BLaER1 treated with 17β-estradiol and CSF1 and Interleukin-3, amounts not matched to agents 10 nM and 100 nM (cell line): ENCODE results near the gene DHRS3.

ENCODE experiments used
- H3K27ac ChIP-seq, 11 experiments: shearing (Covaris generic); formaldehyde crosslinking; 2 replicates each; pipeline ENCODE4 v1.8.1; 2022
- H3K27me3 ChIP-seq, 11 experiments: shearing (Covaris generic); formaldehyde crosslinking; 2 replicates each; pipeline ENCODE4 v1.8.1; 2022
- H3K36me3 ChIP-seq, 11 experiments: shearing (Covaris generic); formaldehyde crosslinking; 2 replicates each; pipeline ENCODE4 v1.8.1; 2022
- H3K4me1 ChIP-seq, 10 experiments: shearing (Covaris generic); formaldehyde crosslinking; 2 replicates each; pipeline ENCODE4 v1.8.1; 2022
- H3K4me2 ChIP-seq, 11 experiments: shearing (Covaris generic); formaldehyde crosslinking; 2 replicates each; pipeline ENCODE4 v1.8.1; 2022
- H3K4me3 ChIP-seq, 10 experiments: shearing (Covaris generic); formaldehyde crosslinking; 2 replicates each; pipeline ENCODE4 v1.8.1; 2022
- H3K9ac ChIP-seq, 11 experiments: shearing (Covaris generic); formaldehyde crosslinking; 2 replicates each; pipeline ENCODE4 v1.8.1; 2022
- H3K9me3 ChIP-seq, 11 experiments: shearing (Covaris generic); formaldehyde crosslinking; replicated peaks in 1 of 11; 2 replicates each; pipeline ENCODE4 v1.8.1; 2022
- H4K20me1 ChIP-seq, 11 experiments: shearing (Covaris generic); formaldehyde crosslinking; 2 replicates each; pipeline ENCODE4 v1.8.1; 2022
- Cebpa-rat ChIP-seq, 11 experiments: shearing (Covaris generic); IDR thresholded peaks; 2 replicates each; pipeline ENCODE4 v1.8.1; 2022

DHRS3 gene

DNA sequence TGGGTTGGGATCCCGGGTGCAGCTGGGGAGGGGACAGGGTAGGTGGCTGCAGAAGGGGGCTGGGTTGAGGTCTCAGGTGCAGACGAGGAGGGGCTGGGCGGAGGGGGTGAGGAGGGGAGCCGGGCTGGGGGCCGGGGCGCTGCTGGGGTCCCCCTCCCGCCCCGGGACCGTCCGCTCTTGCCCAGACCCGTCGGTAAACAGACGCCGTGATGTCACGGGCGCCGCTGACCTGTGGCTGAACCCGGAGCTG lies 22.3 kb downstream of the DHRS3 start:
- no peaks in the 10 kb centered on the region for H3K36me3 ChIP-seq
- H3K9ac ChIP-seq: peak overlapping the region in 1 of 11 experiments; percentile 28; a peak in 2 of 22 replicates

DNA sequence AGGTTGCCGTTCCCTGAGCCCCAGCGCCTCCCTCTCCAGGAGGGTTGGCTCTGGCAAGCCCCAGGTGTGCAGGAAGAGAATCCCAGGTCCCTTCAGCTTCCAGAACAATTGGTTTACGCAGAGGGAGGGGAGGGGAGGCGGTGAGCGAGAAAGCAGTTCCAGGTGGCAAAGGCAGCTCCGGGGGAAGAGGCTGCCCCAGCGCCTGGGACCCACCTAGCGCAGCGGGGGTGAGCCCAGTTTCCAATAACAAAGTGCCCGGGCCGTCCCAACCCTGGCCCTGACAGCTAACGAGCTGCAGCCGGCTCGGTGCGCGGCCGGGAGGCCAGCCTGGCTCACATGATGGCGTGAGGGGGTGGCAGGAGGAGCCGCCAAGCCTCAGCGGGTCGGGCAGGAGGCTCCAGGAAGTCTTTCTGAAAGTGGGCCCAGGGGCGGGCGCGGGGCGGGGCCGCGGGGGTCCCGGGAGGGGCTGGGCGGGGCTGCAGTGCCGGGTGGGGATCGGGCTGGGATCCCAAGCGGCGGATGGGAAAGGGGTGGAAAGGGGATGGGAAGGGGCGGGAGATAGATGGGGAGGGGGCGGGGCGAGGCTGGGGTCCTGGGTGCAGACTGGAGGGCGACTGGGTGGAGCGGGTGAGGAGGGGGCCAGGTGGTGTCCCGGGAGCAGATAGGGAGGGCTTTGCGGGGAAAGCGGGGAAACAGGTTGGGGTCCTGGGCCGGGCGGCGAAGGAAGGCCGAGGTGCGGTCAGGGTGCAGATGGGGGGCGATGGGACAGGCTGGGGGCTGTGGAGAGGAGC lies 22.8 kb downstream of the DHRS3 start:
- peak overlapping the region; percentile 88 to 99 (median 97) for H3K4me2 ChIP-seq

More for the DNA sequence above, 22.3 kb downstream of the DHRS3 start:
- Histone ChIP-seq H3K4me3 (peak overlapping the region in 2 of 10 experiments; percentile 31 to 48; a peak in 4 of 20 replicates), H3K9me3 (no peaks in the 10 kb centered on the region), H4K20me1 (peaks cover 0 to 8% (median 0%) of the 10 kb centered on the region in 11 experiments; a peak in 2 of 22 replicates), H3K4me1 (peaks cover 34 to 72% (median 52%) of the 10 kb centered on the region in 10 experiments), H3K27me3 (peaks cover 0 to 19% (median 0%) of the 10 kb centered on the region in 11 experiments; a peak in 6 of 22 replicates), H3K27ac (peak overlapping the region in 2 of 11 experiments; percentile 34 to 55; a peak in 1 of 22 replicates), H3K4me2 (peak overlapping the region; percentile 45 to 91 (median 63); a peak in 21 of 22 replicates)
- no peak for TF ChIP-seq Cebpa-rat (IDR thresholded peaks at IDR 0.05)

DNA sequence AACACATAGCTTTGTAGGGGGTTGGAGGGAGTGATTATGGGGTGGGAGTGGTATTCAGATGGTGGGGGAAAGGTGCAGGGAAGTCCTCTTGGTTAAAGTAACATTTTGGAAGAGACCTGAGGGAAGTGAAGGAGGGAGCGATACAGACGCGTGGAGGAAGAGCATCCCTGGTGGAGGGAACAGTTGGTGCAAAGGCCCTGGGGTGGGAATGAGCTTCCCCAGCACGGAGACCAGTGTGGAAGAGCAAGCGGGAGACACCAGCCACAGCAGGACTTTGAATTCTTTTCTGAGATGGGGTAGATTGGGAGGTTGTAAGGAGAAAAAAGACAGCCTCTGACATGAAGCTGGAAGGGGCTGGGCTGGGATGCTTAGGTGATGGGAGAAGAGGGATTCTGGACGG lies 23.5 kb downstream of the DHRS3 start:
- peak overlapping the region in 9 of 11 experiments; percentile 49 to 79 (median 75); a peak in 16 of 22 replicates for H3K9ac ChIP-seq

More for the DNA sequence above, 22.8 kb downstream of the DHRS3 start:
- Histone ChIP-seq H3K27ac (peak overlapping the region in 9 of 11 experiments; percentile 36 to 78 (median 69); a peak in 17 of 22 replicates), H3K4me3 (peak overlapping the region; percentile 31 to 65 (median 54); a peak in 19 of 20 replicates), H3K9ac (peak overlapping the region in 10 of 11 experiments; percentile 49 to 79 (median 74); a peak in 17 of 22 replicates), H3K36me3 (no peaks in the 10 kb centered on the region), H3K4me1 (peaks cover 34 to 67% (median 48%) of the 10 kb centered on the region in 10 experiments), H3K27me3 (peaks cover 0 to 19% (median 0%) of the 10 kb centered on the region in 11 experiments; a peak in 6 of 22 replicates), H4K20me1 (peaks cover 0 to 8% (median 0%) of the 10 kb centered on the region in 11 experiments; a peak in 2 of 22 replicates), H3K9me3 (no peaks in the 10 kb centered on the region)
- TF ChIP-seq Cebpa-rat (IDR thresholded peaks at IDR 0.05): no peak

DNA sequence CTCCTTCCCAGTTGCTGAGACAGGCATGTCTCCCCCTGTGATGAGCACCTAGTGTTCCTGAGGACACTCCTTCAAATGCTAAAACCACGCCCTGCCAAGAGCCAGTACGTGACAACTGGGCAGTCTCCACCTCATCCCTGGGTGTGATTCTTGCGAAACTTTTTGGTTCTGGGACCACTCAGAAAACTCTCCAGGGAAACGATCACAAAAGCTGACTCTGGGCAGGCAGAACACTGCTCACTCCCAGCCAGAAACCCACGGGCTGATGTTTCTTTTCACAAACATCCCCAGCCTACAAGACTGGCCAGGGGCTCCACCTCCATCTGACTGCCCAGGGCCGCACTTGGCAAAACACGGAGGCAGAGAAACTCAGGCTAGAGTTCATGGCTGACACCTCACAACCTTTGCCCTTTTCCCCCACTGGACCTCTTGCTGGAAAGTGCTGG lies 24.4 kb downstream of the DHRS3 start:
- peak in 3 of 11 experiments; percentile 7 to 55 (median 35); a peak in 2 of 22 replicates for TF ChIP-seq Cebpa-rat (IDR thresholded peaks at IDR 0.05)
- peak overlapping the region in 2 of 11 experiments; percentile 3 to 10; a peak in 1 of 22 replicates for H3K27ac ChIP-seq
- H3K4me2 ChIP-seq: peak overlapping the region in 8 of 11 experiments; percentile 10 to 99 (median 97); a peak in 14 of 22 replicates
- no peak overlapping the region for H3K4me3 ChIP-seq
- peaks cover 0 to 19% (median 0%) of the 10 kb centered on the region in 11 experiments; a peak in 6 of 22 replicates for H3K27me3 ChIP-seq
- H3K36me3 ChIP-seq: no peaks in the 10 kb centered on the region
- peaks cover 0 to 8% (median 0%) of the 10 kb centered on the region in 11 experiments; a peak in 2 of 22 replicates for H4K20me1 ChIP-seq
- peaks cover 34 to 63% (median 48%) of the 10 kb centered on the region in 10 experiments for H3K4me1 ChIP-seq
- H3K9me3 ChIP-seq: no peaks in the 10 kb centered on the region
- H3K9ac ChIP-seq: peak overlapping the region in 4 of 11 experiments; percentile 14 to 30 (median 20); a peak in 4 of 22 replicates

More for the DNA sequence above, 23.5 kb downstream of the DHRS3 start:
- H3K4me3 ChIP-seq: peak overlapping the region in 8 of 10 experiments; percentile 50 to 65 (median 56); a peak in 13 of 20 replicates
- TF ChIP-seq Cebpa-rat (IDR thresholded peaks at IDR 0.05): no peak
- H3K27ac ChIP-seq: peak overlapping the region in 9 of 11 experiments; percentile 36 to 78 (median 69); a peak in 15 of 22 replicates
- peaks cover 0 to 19% (median 0%) of the 10 kb centered on the region in 11 experiments; a peak in 6 of 22 replicates for H3K27me3 ChIP-seq
- peaks cover 0 to 8% (median 0%) of the 10 kb centered on the region in 11 experiments; a peak in 2 of 22 replicates for H4K20me1 ChIP-seq
- H3K36me3 ChIP-seq: no peaks in the 10 kb centered on the region
- H3K9me3 ChIP-seq: no peaks in the 10 kb centered on the region
- H3K4me2 ChIP-seq: peak overlapping the region; percentile 88 to 99 (median 97)
- H3K4me1 ChIP-seq: peaks cover 34 to 63% (median 47%) of the 10 kb centered on the region in 10 experiments

DNA sequence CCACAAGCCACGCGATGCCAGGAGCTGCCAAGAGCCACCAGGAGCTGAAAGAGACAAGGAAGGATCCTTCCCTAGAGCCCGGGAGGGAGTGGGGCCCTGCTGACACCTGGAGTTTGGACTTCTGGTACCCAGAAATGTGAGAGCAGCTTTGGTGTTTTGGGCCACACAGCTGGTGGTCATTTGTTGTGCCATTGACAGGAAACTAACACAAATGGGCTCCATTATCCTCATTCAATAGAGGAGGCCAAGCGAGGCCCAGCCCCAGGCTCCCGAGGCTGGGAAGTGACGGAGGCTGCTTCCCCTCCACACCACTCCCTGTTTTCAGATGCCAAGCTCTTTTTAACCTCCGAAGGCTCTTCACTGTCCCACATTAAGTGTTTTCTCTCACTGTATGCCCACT lies 25.5 kb downstream of the DHRS3 start:
- H3K9me3 ChIP-seq: no peaks in the 10 kb centered on the region

DNA sequence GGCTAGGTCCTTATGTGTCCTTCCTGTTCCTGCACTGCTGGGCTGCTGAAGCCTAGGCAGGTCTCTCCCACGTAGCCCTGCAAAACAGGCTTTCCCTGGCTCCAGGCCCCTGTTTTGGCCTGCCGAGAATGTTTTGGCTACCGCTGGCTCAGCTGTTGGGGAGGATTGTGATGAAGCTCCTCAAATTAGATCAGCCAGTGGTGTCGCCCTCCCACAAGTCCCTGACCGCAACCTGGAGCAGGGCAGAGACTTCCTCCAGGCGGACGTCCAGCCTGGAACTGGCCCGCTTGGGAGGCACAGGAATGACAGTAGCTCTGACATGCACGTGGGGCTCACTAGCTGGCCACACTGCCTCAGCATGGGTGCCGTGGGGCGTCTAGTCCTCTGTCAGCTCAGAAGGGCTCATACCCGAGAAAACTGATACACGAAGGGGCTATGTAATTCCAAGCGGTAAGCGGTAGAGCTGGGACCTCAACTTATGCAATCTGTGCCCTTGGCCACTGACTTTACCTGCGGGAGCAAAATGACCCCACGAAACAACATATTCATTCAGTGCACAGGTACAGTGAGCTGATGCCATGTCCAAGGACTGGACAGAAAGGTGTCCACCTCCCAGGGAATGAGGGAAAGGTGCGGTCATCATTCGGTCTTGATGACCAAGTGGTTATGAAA lies 26.6 kb downstream of the DHRS3 start:
- no peak overlapping the region for H3K4me2 ChIP-seq
- H3K4me1 ChIP-seq: peaks cover 15 to 41% (median 31%) of the 10 kb centered on the region in 10 experiments
- H3K4me3 ChIP-seq: no peak overlapping the region
- H4K20me1 ChIP-seq: peaks cover 0 to 5% (median 0%) of the 10 kb centered on the region in 11 experiments; a peak in 2 of 22 replicates
- peaks cover 0 to 12% (median 0%) of the 10 kb centered on the region in 11 experiments; a peak in 6 of 22 replicates for H3K27me3 ChIP-seq
- no peak overlapping the region for H3K9ac ChIP-seq
- no peak for TF ChIP-seq Cebpa-rat (IDR thresholded peaks at IDR 0.05)
- no peaks in the 10 kb centered on the region for H3K36me3 ChIP-seq
- H3K27ac ChIP-seq: no peak overlapping the region
- H3K9me3 ChIP-seq: no peaks in the 10 kb centered on the region

More for the DNA sequence above, 25.5 kb downstream of the DHRS3 start:
- no peak overlapping the region for H3K27ac ChIP-seq
- H3K4me2 ChIP-seq: no peak overlapping the region
- H3K36me3 ChIP-seq: no peaks in the 10 kb centered on the region
- peaks cover 0 to 12% (median 0%) of the 10 kb centered on the region in 11 experiments; a peak in 6 of 22 replicates for H3K27me3 ChIP-seq
- H4K20me1 ChIP-seq: peaks cover 0 to 8% (median 0%) of the 10 kb centered on the region in 11 experiments; a peak in 2 of 22 replicates
- H3K9ac ChIP-seq: no peak overlapping the region
- no peak overlapping the region for H3K4me3 ChIP-seq
- peaks cover 26 to 52% (median 41%) of the 10 kb centered on the region in 10 experiments for H3K4me1 ChIP-seq
- no peak for TF ChIP-seq Cebpa-rat (IDR thresholded peaks at IDR 0.05)

DNA sequence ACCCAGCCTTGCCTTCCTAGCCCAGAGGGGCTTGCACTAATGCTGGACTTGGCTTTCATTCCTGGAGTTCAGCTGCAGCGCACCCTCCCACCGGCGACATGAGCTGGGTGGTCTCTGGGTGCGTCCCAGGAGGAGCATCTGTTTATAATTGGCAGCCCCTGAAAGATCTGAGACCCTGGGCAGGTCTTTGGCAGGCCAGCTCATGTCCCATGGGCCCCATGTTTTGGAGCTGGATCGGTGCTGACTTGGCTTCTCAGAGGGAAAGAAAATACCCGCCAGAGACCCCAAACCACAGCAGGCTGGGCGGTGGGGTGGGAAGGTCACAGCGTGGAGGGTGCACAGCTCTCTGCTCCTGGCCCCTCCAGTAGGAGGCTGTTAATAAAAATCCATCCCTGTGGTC lies 29.3 kb downstream of the DHRS3 start:
- no peak overlapping the region for H3K4me3 ChIP-seq
- H4K20me1 ChIP-seq: no peaks in the 10 kb centered on the region; a peak in 1 of 22 replicates
- H3K9ac ChIP-seq: no peak overlapping the region
- no peak overlapping the region for H3K27ac ChIP-seq
- no peaks in the 10 kb centered on the region for H3K9me3 ChIP-seq
- no peaks in the 10 kb centered on the region for H3K36me3 ChIP-seq
- peak overlapping the region in 4 of 11 experiments; percentile 21 to 26 (median 24); a peak in 5 of 22 replicates for H3K4me2 ChIP-seq
- H3K27me3 ChIP-seq: no peaks in the 10 kb centered on the region
- TF ChIP-seq Cebpa-rat (IDR thresholded peaks at IDR 0.05): no peak
- H3K4me1 ChIP-seq: peaks cover 0 to 17% (median 10%) of the 10 kb centered on the region in 10 experiments; a peak in 17 of 20 replicates

DNA sequence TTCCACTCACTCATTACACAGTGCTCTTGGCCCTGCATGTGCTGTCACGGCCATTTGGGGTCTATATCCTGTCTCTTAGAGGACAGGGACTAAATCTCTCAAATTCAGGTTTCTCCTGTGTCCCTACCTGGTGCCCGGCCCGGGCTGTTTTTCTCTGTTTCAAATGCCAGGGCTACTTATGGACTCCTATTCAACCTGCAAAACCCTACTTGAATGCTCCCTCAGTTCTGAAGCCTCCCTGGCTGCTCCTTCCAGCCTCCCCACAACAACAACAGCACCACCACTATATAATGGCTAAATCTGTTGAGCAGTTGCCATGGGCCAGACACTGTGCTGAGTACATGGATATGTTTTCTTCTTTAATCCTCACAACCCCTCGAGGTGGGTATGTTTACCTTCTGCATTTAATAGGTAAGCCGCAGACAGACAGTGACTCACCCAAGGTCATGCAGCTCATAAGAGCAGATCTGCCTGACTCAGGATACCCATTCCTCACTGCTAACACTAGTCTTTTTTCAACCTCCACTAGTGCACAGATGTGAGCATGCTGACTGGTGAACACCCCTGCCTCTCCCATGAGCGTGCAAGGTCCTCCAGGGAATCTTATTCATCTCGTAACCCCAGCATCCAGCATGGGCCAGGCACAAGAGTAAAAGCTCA lies 29.9 kb downstream of the DHRS3 start:
- no peaks in the 10 kb centered on the region for H3K36me3 ChIP-seq
- H3K4me3 ChIP-seq: no peak overlapping the region
- no peaks in the 10 kb centered on the region for H3K9me3 ChIP-seq
- no peak for TF ChIP-seq Cebpa-rat (IDR thresholded peaks at IDR 0.05)
- no peak overlapping the region for H3K9ac ChIP-seq
- H3K4me2 ChIP-seq: peak overlapping the region in 4 of 11 experiments; percentile 21 to 26 (median 24); a peak in 5 of 22 replicates
- H3K4me1 ChIP-seq: peaks cover 0 to 11% (median 6%) of the 10 kb centered on the region in 10 experiments; a peak in 11 of 20 replicates
- H3K27me3 ChIP-seq: no peaks in the 10 kb centered on the region
- no peaks in the 10 kb centered on the region; a peak in 1 of 22 replicates for H4K20me1 ChIP-seq
- H3K27ac ChIP-seq: no peak overlapping the region
